Fibroblast of gingiva (primary cell): ENCODE measurements around the gene ZNF850.

Experiments used
- DNase-seq: peaks from one replicate; pipeline ENCODE4 v3.0.0-alpha.2; 2011; ENCODE audit warnings: low read depth

Gene ZNF850

GRCh38 chr19:36688058-36688457, 84.5 kb downstream of the ZNF850 start:
- no peak for DNase-seq

GRCh38 chr19:36687214-36688056, 85.2 kb downstream of the ZNF850 start, which contains the start of gene ZNF567:
TSS of gene ZNF567 (plus strand) at chr19:36687612. CDS start at chr19:36694868, 7,256 bp downstream.
- DNase-seq: peak; percentile 94

GRCh38 chr19:36686365-36687213, 86.0 kb downstream of the ZNF850 start:
- DNase-seq: peak; percentile 4

- DNase-seq: no peak
Measured at GRCh38 chr19:36685835-36686234, 86.8 kb downstream of the ZNF850 start.

- no peak for DNase-seq
Measured at GRCh38 chr19:36679455-36679854, 93.2 kb downstream of the ZNF850 start.

- no peak for DNase-seq
Measured at GRCh38 chr19:36674201-36674600, 98.4 kb downstream of the ZNF850 start.

- DNase-seq: no peak
Measured at GRCh38 chr19:36672368-36672767, 100.2 kb downstream of the ZNF850 start.

GRCh38 chr19:36668646-36669045, 104.0 kb downstream of the ZNF850 start:
- DNase-seq: no peak

GRCh38 chr19:36665832-36666231, 106.8 kb downstream of the ZNF850 start:
- DNase-seq: no peak
